NK-92 treated with Interleukin-12 subunit alpha and Interleukin-12 subunit beta, amount 100 ng/mL, for 24 hours (cell line): ENCODE results near the gene LMOD1.
"Not testable (repeated sequence)": the region's sequence is repeated elsewhere in the genome, so short reads cannot be mapped to it uniquely, and the experiment has no call there.

Experiments
- DNase-seq: peaks from one replicate; lab custom pipeline; 2025; lab: John Stamatoyannopoulos, UW

Gene LMOD1

GRCh38 chr1:201947697-201948008 is 1.3 kb upstream of the LMOD1 start:
- no peak for DNase-seq

- no peak for DNase-seq
Measured at GRCh38 chr1:201945863-201946223, 505 bp downstream of the LMOD1 start.

GRCh38 chr1:201945157-201945556 is 1.2 kb downstream of the LMOD1 start:
- DNase-seq: no peak

GRCh38 chr1:201944639-201945038 is 1.7 kb downstream of the LMOD1 start:
- no peak for DNase-seq

- DNase-seq: no peak
Measured at GRCh38 chr1:201944002-201944401, 2.3 kb downstream of the LMOD1 start.

GRCh38 chr1:201942129-201942495 is 4.2 kb downstream of the LMOD1 start:
- DNase-seq: no peak

- no peak for DNase-seq
Measured at GRCh38 chr1:201941420-201942128, 4.8 kb downstream of the LMOD1 start.

GRCh38 chr1:201940316-201940715 is 6.0 kb downstream of the LMOD1 start:
- not testable (repeated sequence) for DNase-seq

GRCh38 chr1:201939574-201939973 is 6.8 kb downstream of the LMOD1 start:
- DNase-seq: no peak

GRCh38 chr1:201939148-201939547 is 7.2 kb downstream of the LMOD1 start:
- no peak for DNase-seq

- no peak for DNase-seq
Measured at GRCh38 chr1:201938440-201939035, 7.8 kb downstream of the LMOD1 start.

GRCh38 chr1:201937624-201938213 is 8.6 kb downstream of the LMOD1 start:
- no peak for DNase-seq

GRCh38 chr1:201933840-201934430 is 12.4 kb downstream of the LMOD1 start:
- no peak for DNase-seq

- no peak for DNase-seq
Measured at GRCh38 chr1:201930803-201931202, 15.5 kb downstream of the LMOD1 start.

GRCh38 chr1:201930137-201930536 is 16.2 kb downstream of the LMOD1 start:
- no peak for DNase-seq

GRCh38 chr1:201928266-201928665 is 18.1 kb downstream of the LMOD1 start:
- no peak for DNase-seq

GRCh38 chr1:201925981-201926645 is 20.2 kb downstream of the LMOD1 start:
- no peak for DNase-seq

- no peak for DNase-seq
Measured at GRCh38 chr1:201925301-201925567, 21.1 kb downstream of the LMOD1 start.

GRCh38 chr1:201921952-201922558 is 24.3 kb downstream of the LMOD1 start:
- no peak for DNase-seq

GRCh38 chr1:201918343-201918742 is 28.0 kb downstream of the LMOD1 start:
- no peak for DNase-seq

- no peak for DNase-seq
Measured at GRCh38 chr1:201917362-201918033, 28.9 kb downstream of the LMOD1 start.

GRCh38 chr1:201916649-201917249 is 29.6 kb downstream of the LMOD1 start:
- DNase-seq: no peak
